ENCODE data around the gene OLA1.

Gene OLA1

DNA sequence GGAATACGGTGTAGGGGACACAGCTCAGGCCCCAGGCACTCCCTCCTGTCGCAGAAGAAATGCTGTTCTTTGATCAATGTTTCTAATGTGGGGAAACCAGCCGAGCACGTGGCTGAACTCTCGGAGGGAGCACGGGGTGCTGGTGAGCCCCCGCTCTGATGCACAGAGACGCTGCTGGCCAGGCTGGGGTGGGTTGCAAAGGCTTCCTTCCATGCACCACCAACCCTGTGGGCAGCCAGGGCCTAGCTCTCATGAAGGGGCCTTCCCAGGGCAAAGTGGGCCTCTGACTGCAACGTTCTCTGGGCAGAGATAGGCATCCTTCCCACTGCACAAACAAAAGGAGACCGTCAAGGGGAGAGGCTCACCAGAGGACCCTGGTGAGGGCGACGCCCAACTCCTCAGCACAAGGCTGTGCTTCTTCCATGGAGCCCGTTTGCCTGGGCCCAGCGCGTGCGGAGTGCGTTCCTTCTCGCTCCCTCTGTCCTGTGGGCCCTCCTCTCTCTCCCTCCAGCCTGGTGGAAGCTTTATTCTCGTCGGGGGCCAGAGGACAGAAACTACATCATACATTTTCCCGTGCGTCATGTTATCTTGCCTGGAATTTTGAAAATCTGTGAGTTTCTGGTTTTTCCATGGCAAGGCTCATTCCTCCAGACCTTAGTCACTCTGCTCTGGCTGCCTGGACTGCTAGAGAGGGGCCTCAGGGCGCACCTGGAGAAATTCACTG is 222.0 kb downstream of the OLA1 start:
- DNase-seq, result no peak

DNA sequence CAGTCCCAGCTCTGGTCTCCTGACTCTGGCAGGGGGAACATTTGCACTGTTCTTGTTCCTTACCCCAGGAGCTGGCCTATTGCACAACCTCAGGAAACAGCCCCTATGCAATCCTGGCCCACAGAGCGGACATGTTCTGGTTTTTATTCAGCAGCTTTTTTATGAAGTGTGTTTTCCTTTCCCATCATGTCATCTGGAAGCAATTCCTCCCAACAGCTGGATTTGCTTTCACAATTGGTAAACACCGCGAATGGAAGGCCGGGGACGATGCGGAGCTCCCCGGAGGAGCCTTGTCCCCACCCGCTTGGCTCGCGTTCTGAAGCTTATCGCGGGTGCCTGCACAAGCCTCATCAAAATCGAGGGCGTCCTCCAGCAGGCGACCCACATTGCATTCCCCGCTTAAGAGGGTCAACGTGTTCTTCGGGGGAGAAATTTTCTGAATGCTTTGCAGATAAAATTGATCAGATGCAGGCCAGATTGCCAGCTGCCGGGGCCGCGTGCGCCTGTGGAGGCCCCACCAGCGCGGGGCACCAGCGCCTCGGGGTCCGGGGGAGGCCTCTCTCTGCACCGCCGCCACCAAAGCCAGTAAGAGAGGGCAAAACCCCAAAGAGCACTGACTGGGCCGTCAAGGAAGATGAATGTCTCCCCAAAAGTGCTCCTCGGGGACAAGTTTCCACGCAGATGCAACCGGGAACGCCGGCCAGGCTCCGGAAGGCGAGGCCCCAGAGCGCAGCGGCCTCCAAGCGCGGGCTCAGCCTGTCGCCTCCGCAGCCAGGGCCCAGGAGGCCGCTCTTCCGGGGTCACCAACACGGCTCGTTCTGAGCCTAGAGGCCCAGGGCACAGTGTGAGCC is 222.8 kb downstream of the OLA1 start:
- no peak for DNase-seq

DNA sequence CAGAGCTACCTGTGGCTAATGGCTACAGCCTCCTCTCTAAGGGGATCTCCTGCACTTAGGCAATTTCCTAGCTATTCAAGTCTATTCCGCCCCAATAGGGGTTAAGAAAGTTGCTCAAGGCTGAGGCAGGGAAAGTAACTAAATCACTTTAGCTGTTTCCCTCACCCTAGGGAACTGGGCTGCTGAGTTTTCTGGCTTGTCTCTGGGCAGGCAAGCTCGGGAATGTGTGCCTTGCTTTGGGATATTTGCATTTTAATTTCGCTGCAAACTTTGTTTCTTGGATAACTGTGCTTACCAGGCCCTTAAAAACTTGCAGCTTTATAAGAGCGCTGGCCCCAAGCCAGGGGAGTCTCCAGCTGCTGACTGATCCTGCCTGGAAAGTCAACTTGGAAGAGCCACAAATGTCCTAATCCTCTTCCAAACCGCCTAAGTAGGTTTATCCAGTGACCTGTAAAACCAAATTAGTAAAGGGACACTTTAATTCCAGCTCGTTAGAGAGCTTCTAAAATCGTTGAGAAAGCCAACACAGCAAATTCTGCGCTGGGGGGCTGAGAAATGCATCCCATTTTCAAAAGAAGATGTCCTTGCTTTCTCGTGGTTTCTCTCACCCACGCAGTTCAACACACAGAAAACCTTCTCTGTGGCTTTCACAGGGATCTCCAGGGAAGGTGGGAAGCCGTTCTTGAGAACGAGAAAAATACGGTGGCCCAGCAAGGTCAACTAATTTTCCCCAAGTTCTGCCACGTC is 223.6 kb downstream of the OLA1 start:
- no peak for DNase-seq

DNA sequence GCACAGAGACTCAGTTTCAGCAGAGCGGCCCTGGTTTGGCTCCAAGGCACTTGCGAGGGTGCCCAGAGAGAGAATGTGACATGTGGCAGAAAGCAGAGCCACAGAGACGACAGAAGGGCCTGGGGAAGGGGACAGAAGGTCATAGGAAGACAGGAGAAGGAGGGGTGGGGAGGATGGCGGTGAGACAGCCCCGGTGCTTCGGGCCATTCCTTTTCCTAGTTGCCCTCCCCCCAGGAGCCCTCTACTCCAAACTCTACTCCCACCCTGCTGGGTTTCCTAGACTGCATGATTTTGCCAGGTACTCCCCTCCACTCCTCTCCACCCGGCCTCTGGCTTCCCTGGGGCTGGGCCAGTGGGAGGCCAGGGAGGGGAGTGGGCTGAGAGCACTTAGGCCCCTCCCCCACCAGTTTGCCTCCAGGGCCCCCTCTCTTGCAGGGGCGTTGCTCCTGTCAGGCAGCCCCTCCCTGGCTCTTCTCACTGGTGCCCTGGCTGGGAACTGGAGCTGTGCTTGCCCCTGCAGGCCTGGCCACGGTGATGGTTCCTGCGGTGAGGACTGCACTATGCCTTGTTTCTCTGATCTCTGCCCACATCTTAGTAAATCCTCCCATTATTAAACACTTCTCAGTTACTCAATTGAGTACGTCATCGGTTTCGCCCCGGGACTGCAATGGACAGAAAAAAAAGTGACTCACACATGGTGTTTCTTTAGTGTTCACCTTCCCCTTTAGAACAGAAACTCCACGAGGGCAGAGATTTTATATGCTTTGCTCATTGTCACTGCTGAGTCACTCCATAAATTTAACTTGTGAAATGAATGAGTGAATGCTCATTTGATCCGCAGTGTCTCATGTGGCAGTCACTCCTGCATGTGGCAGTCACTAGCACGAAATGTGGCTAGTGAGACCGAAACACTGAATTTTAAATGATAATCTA is 224.5 kb downstream of the OLA1 start:
- DNase-seq, result peak in 1 of 2 experiments; percentile 22

Measured in cerebellar nuclear complex (tissue), 1 donor.